Activated CD8-positive, alpha-beta memory T cell treated with anti-CD3 and anti-CD28 coated beads for 4 hours (primary cell): ENCODE data around the gene ENKUR.

Experiments
- DNase-seq, 2 donors: peaks; one replicate each; pipeline ENCODE4 v3.0.0-alpha.2; 2020; ENCODE audit warnings: low read depth in 2 of 2

ENKUR gene

DNA sequence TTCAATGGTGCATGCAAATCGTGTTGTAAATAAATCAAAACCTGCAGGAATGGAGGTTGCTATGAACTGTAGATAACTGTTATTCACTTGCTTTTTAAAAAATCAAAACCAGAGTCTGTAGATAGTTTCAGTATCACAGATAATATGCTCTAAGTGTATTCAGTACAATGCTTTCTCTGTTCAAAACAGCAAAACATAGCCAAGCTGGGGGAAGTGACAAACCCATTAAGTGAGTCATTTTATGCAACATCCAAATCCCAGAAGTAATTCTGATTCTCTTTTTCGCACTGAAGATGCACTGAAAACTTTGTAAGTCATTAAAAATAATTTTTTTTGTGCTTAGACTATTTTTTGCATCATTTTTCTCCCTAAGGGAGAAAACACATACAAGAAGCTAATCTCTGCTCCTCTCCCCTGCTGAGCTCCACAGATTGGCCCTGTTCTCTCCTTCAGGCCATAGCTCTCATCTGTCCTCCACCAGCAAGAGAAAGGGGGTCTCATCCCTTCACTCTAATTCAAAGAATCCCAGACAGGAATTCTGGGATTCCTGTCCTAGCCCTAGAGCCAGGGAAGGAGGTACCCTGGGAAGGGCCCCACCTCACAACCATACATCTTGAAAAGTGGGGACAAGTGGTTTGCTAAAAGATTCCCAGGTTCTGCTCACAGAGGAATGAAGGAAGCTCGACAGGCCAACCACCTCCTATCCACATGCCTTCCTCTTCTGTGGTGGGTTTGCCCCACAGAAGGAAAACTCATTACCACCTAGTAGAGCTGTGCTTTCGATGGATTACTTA is 68.5 kb downstream of the ENKUR start:
- no peak for DNase-seq

DNA sequence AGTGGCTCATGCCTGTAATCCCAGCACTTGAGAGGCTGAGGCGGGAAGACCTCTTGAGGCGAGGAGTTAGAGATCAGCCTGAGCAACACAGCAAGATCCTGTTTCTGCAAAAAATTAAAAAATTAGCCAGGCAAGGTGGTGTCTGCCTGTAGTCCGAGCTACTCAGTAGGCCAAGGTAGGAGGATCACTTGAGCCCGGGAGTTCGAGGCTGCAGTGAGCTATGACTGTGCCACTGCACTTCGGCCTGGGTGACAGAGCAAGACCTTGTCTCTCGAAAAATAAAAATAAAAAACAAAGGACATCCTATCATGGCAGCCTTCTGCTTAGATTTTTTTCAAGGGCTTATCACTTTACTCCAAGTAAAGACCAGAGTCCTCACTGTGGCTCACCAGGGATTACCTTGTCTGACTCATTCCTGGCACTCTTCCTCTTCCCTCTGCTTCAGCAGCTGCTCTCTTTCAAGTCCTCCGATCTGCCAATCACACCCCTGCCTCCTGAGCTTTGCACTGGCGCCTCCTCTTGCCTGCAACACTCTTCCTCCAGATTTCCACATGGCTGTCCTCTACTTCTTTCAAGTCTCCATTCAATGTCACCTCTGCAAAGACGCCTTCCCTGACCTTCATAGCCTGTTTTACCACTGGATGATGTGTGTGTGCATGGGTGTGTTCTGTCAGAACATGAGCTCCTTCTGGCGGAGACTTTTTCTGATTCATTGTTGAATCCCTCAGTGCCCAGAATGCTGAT is 71.3 kb downstream of the ENKUR start:
- DNase-seq: no peak

DNA sequence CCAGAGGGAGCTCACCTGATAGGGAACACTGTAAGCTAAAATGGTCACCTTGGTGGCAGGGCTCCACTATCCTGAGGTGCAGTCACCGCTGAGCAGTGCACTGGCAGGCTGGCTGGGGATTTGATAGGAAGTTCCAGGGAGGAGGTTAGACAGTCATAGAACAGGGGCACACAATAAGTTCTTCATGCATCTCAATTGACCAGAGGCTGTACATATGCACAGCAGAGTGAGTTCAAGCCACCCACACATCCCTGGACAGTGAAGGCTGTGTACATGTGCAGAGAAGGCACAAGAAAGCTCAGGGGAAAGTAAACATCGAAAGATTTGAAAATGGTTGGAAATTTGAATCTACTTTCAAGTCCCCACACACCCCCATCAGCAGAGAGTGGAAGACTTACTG is 77.4 kb downstream of the ENKUR start:
- DNase-seq: no peak

DNA sequence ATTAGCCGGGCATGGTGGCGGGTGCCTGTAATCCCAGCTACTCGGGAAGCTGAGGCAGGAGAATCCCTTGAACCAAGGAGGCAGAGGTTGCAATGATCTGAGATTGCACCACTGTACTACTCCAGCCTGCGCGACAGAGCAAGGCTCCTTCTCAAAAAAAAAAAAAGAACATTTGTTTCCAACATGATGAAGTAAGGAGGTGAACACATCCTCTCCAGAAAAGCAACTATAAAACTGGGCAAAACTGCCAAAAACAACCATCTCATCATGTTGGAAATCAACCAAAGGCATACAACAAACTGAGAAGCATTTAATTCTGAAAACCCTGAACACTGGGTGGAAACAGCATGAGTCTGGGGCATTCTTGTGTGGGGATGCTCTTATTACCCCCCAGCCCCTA is 77.9 kb downstream of the ENKUR start:
- DNase-seq: no peak

DNA sequence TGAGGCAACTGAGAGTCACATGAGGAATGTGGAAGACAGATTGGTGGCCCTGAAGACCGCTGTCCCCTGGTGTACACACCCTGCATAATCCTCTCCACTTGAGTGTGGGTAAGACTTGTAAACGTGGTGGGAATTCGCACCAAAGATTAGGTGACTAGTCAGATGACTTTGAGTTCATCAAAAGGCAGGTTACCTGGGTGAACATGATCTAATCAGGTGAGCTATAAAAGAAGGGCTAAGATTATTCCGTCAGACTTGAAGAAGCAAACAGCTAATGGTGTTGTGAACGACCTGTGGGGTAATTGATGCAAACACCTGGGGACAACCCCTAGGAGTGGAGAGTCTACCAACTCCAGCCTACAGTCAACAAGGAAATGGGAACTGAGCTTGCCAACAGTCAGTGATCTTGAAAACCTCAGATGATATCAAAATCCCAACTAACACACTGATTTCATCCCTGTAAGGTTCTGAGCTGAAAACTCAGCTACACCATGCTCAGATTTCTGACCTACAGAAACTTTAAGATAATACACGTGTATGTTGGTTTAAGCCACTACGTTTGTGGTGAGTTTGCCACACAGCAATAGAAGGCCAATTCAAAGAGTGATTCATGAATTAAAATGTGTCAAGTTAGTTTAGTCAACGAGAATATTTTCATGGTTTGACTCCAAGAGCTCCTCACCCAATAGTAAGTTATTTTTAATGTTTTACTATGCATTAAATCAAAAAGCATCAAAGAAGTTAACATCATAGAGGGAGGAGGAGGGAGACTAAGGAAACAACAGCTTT is 80.3 kb downstream of the ENKUR start:
- no peak for DNase-seq
